Spinal cord (tissue), 10 donors: Measurements from ENCODE around the gene PAX6. TPM values are rescaled to one million over a fixed set of nuclear protein-coding genes. Genes with fewer than 3 reads are reported as not detected.

Experiments
- DNase-seq, 6 donors: peaks; one replicate each; pipeline versions ENCODE4 v3.0.0 to v3.0.0-alpha.2; 2013 to 2015; ENCODE audit warnings: low spot score in 6 of 6, low read depth in 4 of 6
- H3K27ac ChIP-seq: one replicate; pipeline ENCODE4 v1.5.1; 2013; ENCODE audit warnings: low read depth, low read length, control low read depth
- H3K27me3 ChIP-seq: one replicate; pipeline ENCODE4 v1.6.1; 2013; ENCODE audit warnings: low read length; ENCODE audit not compliant: control insufficient read depth, insufficient read depth
- H3K36me3 ChIP-seq: one replicate; pipeline ENCODE4 v1.6.1; 2013; ENCODE audit warnings: low read length; ENCODE audit not compliant: control insufficient read depth, insufficient read depth
- H3K4me1 ChIP-seq: one replicate; pipeline ENCODE4 v1.6.1; 2013; ENCODE audit warnings: low read length; ENCODE audit not compliant: control insufficient read depth, insufficient read depth
- H3K4me3 ChIP-seq: one replicate; pipeline ENCODE4 v1.5.1; 2013; ENCODE audit warnings: low read depth, low read length, control low read depth
- H3K9me3 ChIP-seq: one replicate; pipeline ENCODE4 v1.6.1; 2013; ENCODE audit warnings: low read length; ENCODE audit not compliant: control insufficient read depth, insufficient read depth
- WGBS: methylation state at CpG from one replicate; pipeline ENCODE4 v1.1.5; 2013; ENCODE audit warnings: missing lambda C conversion rate; ENCODE audit not compliant: insufficient coverage; 5-methylcytosine and 5-hydroxymethylcytosine counted together
- polyA plus RNA-seq, 2 donors: library from polyadenylated mRNA; unstranded; fragments of 120-200 nt; gene quantifications; one replicate each; pipeline ENCODE4 v1.2.1, GENCODE V29; 2013; ENCODE audit not compliant: insufficient read length in 2 of 2
- total RNA-seq, 2 donors: library from RNA; depleted of rRNA in 1 of 2; stranded (reverse); fragments of 120-200 nt in 1 of 2; fragments of >200 nt in 1 of 2; gene quantifications; one replicate each; pipeline versions ENCODE4 v1.2.3 to v1.2.4, GENCODE V29; 2013 to 2014
- donor health status: healthy.

The PAX6 gene
- total and polyA plus RNA-seq, 4 donors, result 9.4 to 44.1 (median 31.0) TPM

DNA sequence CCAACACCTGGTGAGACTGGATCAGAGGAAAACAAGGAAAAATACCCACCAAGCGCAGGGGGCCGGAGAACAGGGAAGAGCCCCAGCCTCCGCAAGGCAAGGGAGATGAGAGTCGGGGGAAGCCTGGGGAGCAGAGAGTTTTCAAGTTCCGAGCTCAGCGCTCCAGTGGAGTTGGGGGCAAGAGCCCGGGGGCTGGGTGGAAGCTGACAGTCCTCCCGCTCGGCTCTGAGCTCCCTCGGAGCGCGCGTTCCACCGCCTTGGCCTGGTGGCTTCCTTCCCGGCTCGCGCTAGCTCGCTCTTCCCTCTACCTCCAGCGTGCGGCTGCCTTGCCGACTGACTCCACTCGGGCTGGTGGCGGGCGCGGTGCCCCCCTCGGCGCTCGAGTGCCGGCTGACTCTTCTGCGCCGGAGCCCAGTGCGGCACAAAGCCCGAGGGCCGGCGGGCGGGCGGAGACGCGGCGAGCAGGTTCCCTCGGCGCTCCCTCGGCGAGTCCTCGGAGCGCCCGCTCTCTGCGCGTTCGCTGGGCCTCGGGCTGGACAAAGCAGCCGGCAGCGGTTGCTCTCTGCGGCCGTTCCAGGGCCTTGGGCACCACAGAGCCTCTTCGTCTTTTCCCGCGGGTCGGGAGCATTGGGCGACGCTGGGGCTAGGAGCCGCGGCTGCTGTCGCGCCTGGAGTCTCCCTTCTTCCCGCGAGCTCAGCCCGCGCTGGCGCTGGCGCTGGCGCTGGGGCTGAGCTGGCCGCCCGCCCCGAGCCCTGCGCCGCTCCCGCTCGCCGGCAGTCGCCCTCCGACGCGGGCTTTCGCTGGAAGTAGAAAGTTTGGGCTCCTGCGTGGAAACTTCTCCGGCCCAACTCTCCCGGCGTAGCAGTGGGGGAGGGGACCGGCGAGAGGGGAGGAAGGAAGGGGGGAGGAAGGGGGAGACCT lies 1.0 kb downstream of the PAX6 start:
- 1% methylated on average over 91 of the region's 91 CpGs for WGBS
- peaks cover 99% of the 10 kb centered on the region for H3K27me3 ChIP-seq
- peaks cover 69% of the 10 kb centered on the region for H3K4me1 ChIP-seq
- H3K36me3 ChIP-seq, result peaks cover 15% of the 10 kb centered on the region
- peak overlapping the region; percentile 50 for H3K4me3 ChIP-seq
- H3K9me3 ChIP-seq, result no peaks in the 10 kb centered on the region
- peak overlapping the region; percentile 74 for H3K27ac ChIP-seq
- DNase-seq, result peak in 2 of 6 donors; percentile 64 to 79

GRCh38 chr11:31809541-31809856 lies 1.6 kb downstream of the PAX6 start:
- peak overlapping the region; percentile 47 for H3K27ac ChIP-seq
- peaks cover 99% of the 10 kb centered on the region for H3K27me3 ChIP-seq
- WGBS, result no CpG with 5 or more reads among the region's 6 CpGs
- peaks cover 71% of the 10 kb centered on the region for H3K4me1 ChIP-seq
- no peaks in the 10 kb centered on the region for H3K9me3 ChIP-seq
- H3K4me3 ChIP-seq, result peak overlapping the region; percentile 50
- peak in 1 of 6 donors; percentile 44 for DNase-seq
- H3K36me3 ChIP-seq, result peaks cover 20% of the 10 kb centered on the region

- Histone ChIP-seq H3K27me3 (peaks cover 99% of the 10 kb centered on the region), H3K4me1 (peaks cover 70% of the 10 kb centered on the region), H3K36me3 (peaks cover 24% of the 10 kb centered on the region), H3K27ac (peak overlapping the region; percentile 22), H3K9me3 (no peaks in the 10 kb centered on the region), H3K4me3 (peak overlapping the region; percentile 50)
- 10% methylated on average over 15 of the region's 21 CpGs for WGBS
- peak in 2 of 6 donors; percentile 6 to 50 for DNase-seq
These were observed 2.2 kb downstream of the PAX6 start for GRCh38 chr11:31808721-31809540.

- Histone ChIP-seq H3K9me3 (no peaks in the 10 kb centered on the region), H3K27me3 (peaks cover 99% of the 10 kb centered on the region), H3K27ac (peak overlapping the region; percentile 22), H3K4me3 (peak overlapping the region; percentile 50), H3K36me3 (peaks cover 24% of the 10 kb centered on the region), H3K4me1 (peaks cover 61% of the 10 kb centered on the region)
- peak in 2 of 6 donors; percentile 9 to 38 for DNase-seq
- WGBS, result no CpG with 5 or more reads among the region's 9 CpGs
These were observed 3.1 kb downstream of the PAX6 start for GRCh38 chr11:31807799-31808667.

- Histone ChIP-seq H3K27me3 (peaks cover 98% of the 10 kb centered on the region), H3K4me3 (peak overlapping the region; percentile 50), H3K4me1 (peaks cover 52% of the 10 kb centered on the region), H3K36me3 (peaks cover 24% of the 10 kb centered on the region), H3K27ac (no peak overlapping the region), H3K9me3 (no peaks in the 10 kb centered on the region)
- 20% methylated on average over 6 of the region's 13 CpGs for WGBS
- DNase-seq, result peak in 2 of 6 donors; percentile 6 to 54
These were observed 4.0 kb downstream of the PAX6 start for GRCh38 chr11:31806928-31807798.

- 20% methylated on average over 34 of the region's 36 CpGs for WGBS
- Histone ChIP-seq H3K4me1 (peaks cover 44% of the 10 kb centered on the region), H3K4me3 (no peak overlapping the region), H3K27ac (no peak overlapping the region), H3K9me3 (no peaks in the 10 kb centered on the region), H3K36me3 (peaks cover 25% of the 10 kb centered on the region), H3K27me3 (peaks cover 99% of the 10 kb centered on the region)
- no peak for DNase-seq
These were observed 4.8 kb downstream of the PAX6 start for GRCh38 chr11:31806186-31806927.

GRCh38 chr11:31805629-31806185 lies 5.4 kb downstream of the PAX6 start:
- no peak overlapping the region for H3K4me3 ChIP-seq
- H3K9me3 ChIP-seq, result peaks cover 2% of the 10 kb centered on the region
- H3K36me3 ChIP-seq, result peaks cover 27% of the 10 kb centered on the region
- peak in 2 of 6 donors; percentile 30 to 76 for DNase-seq
- H3K4me1 ChIP-seq, result peaks cover 38% of the 10 kb centered on the region
- 23% methylated on average over 7 of the region's 20 CpGs for WGBS
- H3K27me3 ChIP-seq, result peaks cover 99% of the 10 kb centered on the region
- H3K27ac ChIP-seq, result no peak overlapping the region

DNA sequence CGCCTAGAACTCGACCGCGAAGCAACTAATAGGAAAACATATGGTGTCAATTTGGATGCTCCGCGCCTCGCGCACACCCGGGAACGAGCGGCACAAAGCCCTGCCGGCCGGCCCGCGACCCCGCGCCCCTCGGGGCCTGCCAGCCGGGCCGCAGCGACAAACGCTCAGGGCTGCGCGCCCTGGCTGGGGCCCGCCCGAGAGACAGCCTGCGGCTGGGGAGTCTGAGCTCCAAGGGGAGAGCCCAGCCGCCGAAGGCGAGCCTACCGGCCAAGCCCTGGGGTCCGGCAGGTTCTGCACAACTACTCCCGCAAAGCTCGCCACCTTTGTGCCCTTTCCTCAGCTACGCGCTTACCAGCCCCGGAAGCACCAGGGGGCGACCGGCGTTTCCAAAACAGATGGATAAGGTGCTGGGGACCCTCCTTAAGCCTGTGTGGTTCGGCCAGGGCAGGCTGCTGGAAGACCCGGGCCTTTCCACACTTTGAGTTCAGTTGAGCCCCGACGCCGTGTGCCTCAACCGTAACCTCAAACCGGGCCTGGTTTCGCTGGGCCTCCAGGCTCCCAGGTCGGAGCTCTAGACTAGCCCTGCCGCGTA lies 6.0 kb downstream of the PAX6 start:
- DNase-seq, result peak in 2 of 6 donors; percentile 23 to 73
- WGBS, result 26% methylated on average over 51 of the region's 51 CpGs
- H3K4me3 ChIP-seq, result no peak overlapping the region

More for the DNA sequence above, 6.0 kb downstream of the PAX6 start:
- Histone ChIP-seq H3K36me3 (peaks cover 33% of the 10 kb centered on the region), H3K9me3 (peaks cover 2% of the 10 kb centered on the region), H3K27me3 (peaks cover 99% of the 10 kb centered on the region), H3K4me1 (peaks cover 37% of the 10 kb centered on the region), H3K27ac (no peak overlapping the region)
